Neural cell (in vitro differentiated cells): ENCODE results near the gene SPPL3. TPM values are rescaled to one million over a fixed set of nuclear protein-coding genes. Genes with fewer than 3 reads are reported as not detected.

ENCODE experiments used
- H2AFZ ChIP-seq: fragments of 200-600, 300-800 bp; sonication (generic), shearing (Covaris generic); 2 replicates; pipeline ENCODE4 v1.6.0; 2014; ENCODE audit warnings: low read depth, mild to moderate bottlenecking, antibody characterized with exemption, low read length, moderate library complexity
- H3F3A ChIP-seq: fragments of 200-600 bp; shearing (Covaris generic); 2 replicates; pipeline ENCODE4 v1.6.1; 2016; ENCODE audit warnings: mild to moderate bottlenecking, moderate library complexity, mixed read lengths, antibody characterized with exemption, low read length; ENCODE audit not compliant: insufficient read depth, poor library complexity, severe bottlenecking
- H3K27ac ChIP-seq: fragments of 200-600, 300-800 bp; sonication (generic), shearing (Covaris generic); 2 replicates; pipeline ENCODE4 v1.5.1; 2014; ENCODE audit warnings: mild to moderate bottlenecking, low read length, moderate library complexity
- H3K27me3 ChIP-seq: fragments of 300-800, 200-600 bp; sonication (generic), shearing (Covaris generic); 2 replicates; pipeline ENCODE4 v1.6.0; 2014; ENCODE audit warnings: mild to moderate bottlenecking, low read depth, low read length, moderate library complexity; ENCODE audit not compliant: insufficient read depth
- H3K36me3 ChIP-seq: fragments of 300-800, 200-600 bp; sonication (generic), shearing (Covaris generic); 2 replicates; pipeline ENCODE4 v1.5.1; 2014; ENCODE audit warnings: mild to moderate bottlenecking, antibody characterized with exemption, low read length, moderate library complexity; ENCODE audit not compliant: insufficient read depth
- H3K4me2 ChIP-seq: fragments of 300-800, 200-600 bp; sonication (generic), shearing (Covaris generic); 2 replicates; pipeline ENCODE4 v1.6.0; 2014; ENCODE audit warnings: mild to moderate bottlenecking, low read length
- H3K4me3 ChIP-seq: fragments of 300-800, 200-600 bp; sonication (generic), shearing (Covaris generic); 2 replicates; pipeline ENCODE4 v1.5.1; 2014; ENCODE audit warnings: mild to moderate bottlenecking, low read length, moderate library complexity
- H3K79me2 ChIP-seq: fragments of 200-600 bp; shearing (Covaris generic); replicated peaks from 2 replicates; pipeline ENCODE4 v1.6.0; 2014; ENCODE audit warnings: mild to moderate bottlenecking, low read length, moderate library complexity; ENCODE audit not compliant: insufficient read depth
- H3K9ac ChIP-seq: fragments of 300-800, 200-600 bp; sonication (generic), shearing (Covaris generic); 2 replicates; pipeline ENCODE4 v1.6.1; 2016; ENCODE audit warnings: mild to moderate bottlenecking, low read length, mixed read lengths
- H3K9me2 ChIP-seq: fragments of 200-600 bp; shearing (Covaris generic); 2 replicates; pipeline ENCODE4 v1.6.1; 2016; ENCODE audit warnings: mild to moderate bottlenecking, low read length, mixed read lengths; ENCODE audit not compliant: insufficient read depth
- H3K9me3 ChIP-seq: fragments of 200-600, 300-800 bp; sonication (generic), shearing (Covaris generic); 2 replicates; pipeline ENCODE4 v1.6.1; 2016; ENCODE audit warnings: mild to moderate bottlenecking, mixed run types, low read length, moderate library complexity, mixed read lengths
- H4K20me1 ChIP-seq: fragments of 200-600 bp; shearing (Covaris generic); 2 replicates; pipeline ENCODE4 v1.6.1; 2016; ENCODE audit warnings: mild to moderate bottlenecking, mixed run types; ENCODE audit not compliant: insufficient read depth
- CTCF ChIP-seq: fragments of 450-650 bp; IDR thresholded peaks from 2 replicates; pipeline ENCODE4 v1.5.1; 2014; ENCODE audit warnings: antibody characterized with exemption, mild to moderate bottlenecking, moderate library complexity; ENCODE audit not compliant: poor library complexity, severe bottlenecking
- EP300 ChIP-seq: fragments of 450-650 bp; conservative IDR thresholded peaks from 2 replicates; pipeline ENCODE4 v1.6.1; 2014; ENCODE audit warnings: antibody characterized with exemption, mild to moderate bottlenecking, moderate library complexity; ENCODE audit not compliant: poor library complexity, severe bottlenecking
- EZH2 ChIP-seq: fragments of 200-600, 300-800 bp; shearing (Covaris generic), sonication (generic); IDR thresholded peaks from 2 replicates; pipeline ENCODE4 v1.6.1; 2014; ENCODE audit warnings: antibody characterized with exemption, low read length, borderline replicate concordance, mild to moderate bottlenecking; ENCODE audit not compliant: insufficient read depth, poor library complexity, severe bottlenecking
- MXI1 ChIP-seq: fragments of 450-650 bp; conservative IDR thresholded peaks from 2 replicates; pipeline ENCODE4 v1.6.1; 2014; ENCODE audit warnings: antibody characterized with exemption, mild to moderate bottlenecking; ENCODE audit not compliant: poor library complexity, severe bottlenecking
- POLR2AphosphoS5 ChIP-seq: IDR thresholded peaks from 2 replicates; pipeline ENCODE4 v1.6.1; 2012
- RAD21 ChIP-seq: fragments of 450-650 bp; conservative IDR thresholded peaks from 2 replicates; pipeline ENCODE4 v1.6.1; 2014; ENCODE audit warnings: antibody characterized with exemption, mild to moderate bottlenecking, moderate library complexity
- SMC3 ChIP-seq: fragments of 450-650 bp; conservative IDR thresholded peaks from 2 replicates; pipeline ENCODE4 v1.6.1; 2014; ENCODE audit warnings: antibody characterized with exemption, mild to moderate bottlenecking, moderate library complexity; ENCODE audit not compliant: poor library complexity
- TAF1 ChIP-seq: IDR thresholded peaks from 2 replicates; pipeline ENCODE4 v1.6.1; 2012; ENCODE audit warnings: low read depth
- polyA plus RNA-seq: library from polyadenylated mRNA; depleted of rRNA; stranded (reverse); fragments of >200 nt; gene quantifications from 2 replicates; pipeline ENCODE4 v1.2.3, GENCODE V29; 2014
- TF ChIP-seq, protein P1 (sequence below): IDR thresholded peaks from 2 replicates; pipeline ENCODE4 v1.6.1; 2012; ENCODE audit warnings: borderline replicate concordance

Gene SPPL3
- polyA plus RNA-seq, 1 donor from 2014 or later: 21.3 TPM

DNA sequence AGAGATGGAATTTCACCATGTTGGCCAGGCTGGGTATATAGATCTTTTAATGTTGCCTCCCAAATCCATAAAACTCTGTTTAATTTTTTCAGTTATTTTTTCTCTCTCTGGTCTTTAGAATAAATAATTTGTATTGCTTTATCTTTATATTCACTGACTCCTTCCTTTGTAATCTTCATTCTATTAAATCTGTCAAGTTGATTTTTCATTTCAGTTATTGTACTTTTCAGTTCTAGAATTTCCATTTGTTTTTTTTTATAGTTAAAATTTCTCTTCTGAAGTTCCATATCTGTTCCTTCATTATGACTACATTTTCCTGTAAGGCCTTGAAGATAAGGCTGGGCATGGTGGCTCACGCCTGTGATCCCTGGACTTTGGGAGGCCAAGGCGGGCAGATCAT is 13.6 kb upstream of the SPPL3 start:
- no peaks in the 10 kb centered on the region for H3K36me3 ChIP-seq
- TF ChIP-seq, protein P1, sequence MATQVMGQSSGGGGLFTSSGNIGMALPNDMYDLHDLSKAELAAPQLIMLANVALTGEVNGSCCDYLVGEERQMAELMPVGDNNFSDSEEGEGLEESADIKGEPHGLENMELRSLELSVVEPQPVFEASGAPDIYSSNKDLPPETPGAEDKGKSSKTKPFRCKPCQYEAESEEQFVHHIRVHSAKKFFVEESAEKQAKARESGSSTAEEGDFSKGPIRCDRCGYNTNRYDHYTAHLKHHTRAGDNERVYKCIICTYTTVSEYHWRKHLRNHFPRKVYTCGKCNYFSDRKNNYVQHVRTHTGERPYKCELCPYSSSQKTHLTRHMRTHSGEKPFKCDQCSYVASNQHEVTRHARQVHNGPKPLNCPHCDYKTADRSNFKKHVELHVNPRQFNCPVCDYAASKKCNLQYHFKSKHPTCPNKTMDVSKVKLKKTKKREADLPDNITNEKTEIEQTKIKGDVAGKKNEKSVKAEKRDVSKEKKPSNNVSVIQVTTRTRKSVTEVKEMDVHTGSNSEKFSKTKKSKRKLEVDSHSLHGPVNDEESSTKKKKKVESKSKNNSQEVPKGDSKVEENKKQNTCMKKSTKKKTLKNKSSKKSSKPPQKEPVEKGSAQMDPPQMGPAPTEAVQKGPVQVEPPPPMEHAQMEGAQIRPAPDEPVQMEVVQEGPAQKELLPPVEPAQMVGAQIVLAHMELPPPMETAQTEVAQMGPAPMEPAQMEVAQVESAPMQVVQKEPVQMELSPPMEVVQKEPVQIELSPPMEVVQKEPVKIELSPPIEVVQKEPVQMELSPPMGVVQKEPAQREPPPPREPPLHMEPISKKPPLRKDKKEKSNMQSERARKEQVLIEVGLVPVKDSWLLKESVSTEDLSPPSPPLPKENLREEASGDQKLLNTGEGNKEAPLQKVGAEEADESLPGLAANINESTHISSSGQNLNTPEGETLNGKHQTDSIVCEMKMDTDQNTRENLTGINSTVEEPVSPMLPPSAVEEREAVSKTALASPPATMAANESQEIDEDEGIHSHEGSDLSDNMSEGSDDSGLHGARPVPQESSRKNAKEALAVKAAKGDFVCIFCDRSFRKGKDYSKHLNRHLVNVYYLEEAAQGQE: no peak
- no peak for TF ChIP-seq EP300
- TF ChIP-seq MXI1: no peak
- no peak for TF ChIP-seq SMC3
- TF ChIP-seq POLR2AphosphoS5: no peak
- TF ChIP-seq CTCF: no peak
- no peak for TF ChIP-seq TAF1
- TF ChIP-seq RAD21: no peak
- no peak for TF ChIP-seq EZH2

GRCh38 chr12:120916561-120916960 is 12.4 kb upstream of the SPPL3 start:
- H3K4me2 ChIP-seq: no peak overlapping the region
- H3K27me3 ChIP-seq: no peaks in the 10 kb centered on the region
- H3K9me3 ChIP-seq: no peaks in the 10 kb centered on the region
- no peak overlapping the region for H2AFZ ChIP-seq
- no peaks in the 10 kb centered on the region for H3K36me3 ChIP-seq
- no peak overlapping the region for H3K27ac ChIP-seq
- no peaks in the 10 kb centered on the region for H3K79me2 ChIP-seq
- no peaks in the 10 kb centered on the region for H3F3A ChIP-seq
- no peak overlapping the region for H3K9ac ChIP-seq
- H4K20me1 ChIP-seq: no peaks in the 10 kb centered on the region
- H3K9me2 ChIP-seq: no peaks in the 10 kb centered on the region
- H3K4me3 ChIP-seq: no peak overlapping the region
- TF ChIP-seq RAD21 (no peak), EP300 (no peak), POLR2AphosphoS5 (no peak), MXI1 (no peak)
- TF ChIP-seq, protein P1: no peak

More for the DNA sequence above, 13.6 kb upstream of the SPPL3 start:
- Histone ChIP-seq H3K9me2 (no peaks in the 10 kb centered on the region), H3K27me3 (no peaks in the 10 kb centered on the region), H3F3A (no peaks in the 10 kb centered on the region), H3K9ac (no peak overlapping the region), H3K4me3 (no peak overlapping the region), H4K20me1 (no peaks in the 10 kb centered on the region), H3K79me2 (no peaks in the 10 kb centered on the region), H2AFZ (no peak overlapping the region), H3K9me3 (no peaks in the 10 kb centered on the region), H3K4me2 (no peak overlapping the region), H3K27ac (no peak overlapping the region)
